GM21423 (cell line): ENCODE measurements around the gene ARL9.
A peak's percentile ranks its signal among the peaks of the same experiment; 100 is the strongest.
"Not testable (repeated sequence)": the region's sequence is repeated elsewhere in the genome, so short reads cannot be mapped to it uniquely, and the experiment has no call there.

Experiments used
- ATAC-seq: cut with Tn5 transposase; IDR thresholded peaks from one replicate; pipeline ENCODE4 v1.9.1; 2021; ENCODE audit warnings: mild to moderate bottlenecking, moderate library complexity; ENCODE audit not compliant: unreplicated experiment

ARL9 gene

DNA sequence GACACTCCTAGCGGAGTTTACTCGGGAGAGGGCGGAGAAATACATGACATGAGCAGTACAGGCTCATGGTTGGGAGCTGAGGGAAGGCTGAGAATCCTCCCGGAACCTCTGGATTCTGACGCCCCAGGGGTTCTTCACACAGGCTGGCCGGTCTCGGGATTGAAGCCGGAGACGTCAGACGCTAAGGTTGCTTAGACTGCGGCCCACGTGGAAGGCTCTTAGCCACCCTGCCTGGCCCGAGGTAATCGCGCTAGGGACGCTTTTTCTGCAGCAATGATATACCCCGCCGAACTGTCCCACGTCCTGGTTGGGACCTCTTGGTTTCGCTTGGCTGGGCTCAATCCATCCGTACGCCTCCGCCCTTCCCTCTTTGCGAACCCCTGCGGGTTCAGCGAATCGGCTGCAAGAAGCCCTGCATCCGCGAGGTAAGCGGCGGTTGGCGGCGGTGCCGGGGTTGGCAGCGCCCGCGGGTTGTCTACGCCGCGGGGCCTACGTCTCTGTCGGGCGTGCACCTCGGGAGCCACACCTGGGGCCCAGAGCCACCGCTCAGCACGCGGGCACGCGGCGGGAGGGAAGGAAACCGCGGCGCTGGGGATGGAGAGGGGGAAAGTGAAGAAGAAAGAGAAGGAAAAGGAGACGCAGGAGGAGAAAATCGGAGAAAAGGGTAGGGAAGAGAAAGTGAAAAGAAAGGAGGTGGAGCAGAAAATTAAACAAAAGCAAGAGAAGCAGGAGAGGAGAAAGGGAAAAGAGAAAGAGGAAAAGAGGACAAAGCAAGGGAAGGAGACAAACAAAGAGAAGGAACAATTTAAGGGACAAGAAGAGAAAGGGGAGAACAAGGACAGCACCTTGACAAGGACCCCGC, at the start of gene ARL9:
TSS of gene ARL9 (plus strand) at position 523 of the 862 bp plus-strand sequence. CDS start at position 595, 72 bp downstream.
- peak; percentile 69 for ATAC-seq

- no peak for ATAC-seq
These were observed 45.5 kb upstream of the ARL9 start for GRCh38 chr4:56460085-56460484.

DNA sequence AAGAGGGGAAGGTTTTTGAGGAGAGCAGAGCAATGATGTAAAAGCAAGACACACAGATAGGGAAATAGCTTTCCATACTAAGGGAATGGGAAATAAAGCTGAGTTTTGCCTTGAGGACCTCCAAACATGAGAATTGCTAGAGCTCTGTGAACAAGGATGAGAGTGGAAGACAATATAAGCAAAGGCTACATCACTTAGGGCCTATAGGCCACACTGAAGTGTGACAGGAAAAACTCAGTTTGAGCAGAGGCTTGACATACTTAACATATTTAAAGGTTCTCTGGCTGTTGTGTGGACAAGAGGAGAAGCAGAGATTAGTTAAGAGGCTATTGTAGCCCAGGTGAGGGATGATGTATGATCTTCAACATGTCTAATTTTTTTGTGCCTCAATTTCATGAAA, 43.4 kb upstream of the ARL9 start:
- no peak for ATAC-seq

GRCh38 chr4:56463711-56464110, 41.9 kb upstream of the ARL9 start:
- ATAC-seq = no peak

GRCh38 chr4:56464581-56464980, 41.0 kb upstream of the ARL9 start:
- ATAC-seq = no peak

DNA sequence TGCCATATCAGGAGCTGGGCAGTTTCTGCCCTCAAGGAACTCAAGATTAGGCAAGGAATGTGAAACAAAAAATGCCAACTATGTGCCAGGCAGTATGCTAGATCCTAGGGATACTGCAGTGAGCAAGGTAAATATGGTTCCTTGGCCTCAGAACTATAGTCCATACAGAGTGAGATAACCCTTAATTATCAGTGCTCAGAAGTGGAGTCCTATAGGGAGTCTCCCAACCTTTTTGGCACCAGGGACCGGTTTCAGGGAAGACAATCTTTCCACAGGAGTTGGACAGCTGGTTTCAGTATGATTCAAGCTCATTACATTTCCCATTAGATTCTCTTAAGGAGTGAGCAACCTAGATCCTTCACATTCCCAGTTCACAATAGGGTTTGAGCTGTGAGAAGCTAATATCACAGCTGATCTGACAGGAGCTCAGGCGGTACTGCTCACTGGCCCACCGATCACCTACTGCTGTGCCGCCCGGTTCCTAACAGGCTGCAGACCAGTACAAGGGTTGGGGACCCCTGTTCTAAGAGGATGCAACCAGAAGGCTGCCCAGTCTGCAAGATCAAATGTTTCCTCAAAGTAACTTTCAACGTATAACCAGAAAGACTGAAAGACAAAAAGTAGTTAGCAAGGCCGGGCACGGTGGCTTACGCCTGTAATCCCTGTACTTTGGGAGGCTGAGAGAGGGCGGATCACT, 39.8 kb upstream of the ARL9 start:
- no peak for ATAC-seq

GRCh38 chr4:56466296-56466761, 39.3 kb upstream of the ARL9 start:
- ATAC-seq = not testable (repeated sequence)

GRCh38 chr4:56466910-56467283, 38.7 kb upstream of the ARL9 start:
- ATAC-seq = no peak

GRCh38 chr4:56467284-56468096, 38.1 kb upstream of the ARL9 start, which contains the start of gene SRP72:
Gene SRP72 (plus strand): TSS chr4:56467617. CDS start chr4:56467636, 19 bp downstream.
- ATAC-seq = peak; percentile 94

DNA sequence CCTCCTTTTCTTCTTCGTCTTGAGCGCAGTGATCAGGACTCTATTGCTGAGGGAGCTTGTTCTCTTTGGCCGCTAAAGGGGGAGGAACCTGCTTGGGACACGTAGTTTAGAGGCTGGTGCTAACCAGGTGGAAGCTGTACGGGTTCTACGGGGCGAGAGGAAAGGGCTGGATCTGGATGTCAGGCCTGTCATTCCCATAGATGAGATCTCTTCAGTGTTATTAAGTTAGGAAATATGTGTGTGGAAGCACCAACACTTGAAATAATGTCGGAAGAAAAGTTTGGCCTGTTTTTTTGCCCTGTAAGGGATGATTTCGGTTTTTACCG, 37.5 kb upstream of the ARL9 start:
- peak; percentile 49 for ATAC-seq

DNA sequence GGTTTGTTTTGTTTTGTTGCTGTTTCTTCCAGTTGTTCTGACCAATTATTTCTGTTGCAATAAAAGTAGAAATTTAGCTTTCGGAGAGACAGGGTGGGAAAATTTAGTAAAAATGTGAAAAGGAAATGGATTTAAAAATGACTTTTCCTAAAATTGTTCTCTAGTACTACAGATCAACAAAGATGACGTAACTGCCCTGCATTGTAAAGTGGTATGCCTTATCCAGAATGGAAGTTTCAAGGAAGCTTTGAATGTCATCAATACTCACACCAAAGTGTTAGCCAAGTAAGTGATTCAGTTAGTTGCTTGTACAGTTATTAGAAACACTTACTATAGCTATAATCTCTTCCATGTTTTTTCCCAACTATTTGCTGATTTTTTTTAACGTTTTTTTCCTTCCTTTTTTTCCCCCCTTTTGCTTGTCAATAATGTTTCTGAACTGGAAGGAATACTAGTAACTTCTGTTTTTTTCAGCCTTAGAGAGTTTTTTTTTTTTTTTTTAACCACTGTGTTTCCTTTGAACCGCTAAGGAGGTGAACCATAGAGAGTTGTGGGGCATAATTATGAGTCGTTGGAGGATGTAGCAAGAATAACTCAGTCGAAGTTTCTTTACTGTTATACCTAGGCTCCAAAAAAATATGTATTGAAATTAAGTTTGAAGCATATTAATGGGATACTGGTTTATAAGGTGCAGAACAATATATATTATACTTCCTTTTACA, 35.9 kb upstream of the ARL9 start:
- no peak for ATAC-seq

- peak; percentile 86 for ATAC-seq
These were observed 29.7 kb upstream of the ARL9 start for GRCh38 chr4:56475917-56476316.

DNA sequence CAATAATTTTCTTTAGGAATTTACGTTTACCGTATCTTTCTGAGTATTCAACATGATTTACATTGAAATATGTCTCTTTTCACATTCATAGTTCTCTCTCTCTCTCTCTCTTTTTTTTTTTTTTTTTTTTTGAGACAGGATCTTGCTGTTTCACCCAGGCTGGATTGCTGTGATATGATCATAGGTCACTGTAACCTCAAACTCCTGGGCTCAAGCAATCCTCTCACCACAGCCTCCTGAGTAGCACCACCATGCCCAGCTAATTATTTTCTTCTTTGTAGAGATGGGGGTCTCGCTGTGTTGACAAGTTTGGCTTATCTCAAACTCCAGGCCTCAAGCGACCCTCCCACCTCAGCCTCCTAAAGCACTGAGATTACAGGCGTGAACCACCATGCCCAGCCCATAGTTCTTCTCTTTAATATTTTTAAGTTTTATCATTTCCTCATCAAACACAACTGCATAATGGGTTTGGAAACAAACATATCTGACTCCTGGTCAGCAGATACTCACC, 28.3 kb upstream of the ARL9 start:
- ATAC-seq = no peak

DNA sequence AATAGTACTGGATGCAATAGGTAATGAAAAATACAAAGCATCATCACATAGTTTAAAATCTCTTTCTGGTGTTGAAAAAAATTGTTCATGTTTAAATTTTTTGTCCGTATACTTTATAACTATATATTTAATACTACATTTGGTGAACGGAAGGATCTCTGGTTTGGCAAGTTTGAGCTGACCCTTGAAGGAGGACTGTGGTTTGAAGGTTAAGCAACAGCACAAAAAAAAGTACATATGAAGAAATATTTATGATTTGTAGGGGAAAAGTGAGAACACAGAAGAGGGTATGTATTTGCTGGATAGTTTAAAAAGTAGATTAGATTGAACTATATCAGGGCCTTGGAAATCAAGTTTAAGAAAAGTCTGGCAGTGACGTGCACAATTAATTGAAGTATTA, 24.9 kb upstream of the ARL9 start:
- no peak for ATAC-seq

DNA sequence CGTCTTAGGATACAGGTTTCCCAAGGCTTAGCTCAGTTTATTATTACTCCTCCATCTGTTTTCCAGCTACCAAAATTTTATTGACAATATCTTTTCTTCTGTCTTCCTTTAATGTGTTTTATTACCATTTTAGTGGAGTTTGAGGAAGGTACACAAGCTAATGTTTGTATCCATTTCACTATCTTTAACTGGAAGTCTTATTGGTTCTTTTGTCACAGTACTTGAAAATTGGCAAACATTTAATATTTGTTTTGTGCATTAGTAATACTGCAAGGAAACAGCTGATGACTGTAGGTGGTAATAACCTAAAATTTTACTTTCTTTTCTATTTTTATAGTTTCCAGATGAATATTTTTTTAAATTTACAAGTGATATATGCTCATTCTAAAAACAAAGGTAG, 9.3 kb upstream of the ARL9 start:
- ATAC-seq = no peak

DNA sequence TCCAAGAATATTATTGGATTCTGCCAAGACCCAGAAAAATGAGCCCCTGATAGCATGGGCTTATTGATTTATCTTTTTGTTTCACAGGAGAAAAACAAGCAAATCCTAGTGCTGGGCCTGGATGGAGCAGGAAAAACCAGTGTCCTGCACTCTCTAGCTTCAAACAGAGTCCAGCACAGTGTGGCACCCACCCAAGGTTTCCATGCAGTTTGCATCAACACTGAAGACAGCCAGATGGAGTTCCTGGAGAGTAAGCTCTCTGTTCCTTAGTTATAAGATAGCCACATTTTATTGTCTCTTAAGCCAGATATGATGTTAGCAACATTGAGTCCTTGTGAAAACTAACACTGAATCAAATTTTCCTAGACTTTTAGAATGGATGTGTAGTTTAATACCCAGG, 5.5 kb downstream of the ARL9 start:
- no peak for ATAC-seq

- ATAC-seq = no peak
These were observed 6.6 kb downstream of the ARL9 start for GRCh38 chr4:56512166-56512565.

- ATAC-seq = no peak
These were observed 7.9 kb downstream of the ARL9 start for GRCh38 chr4:56513517-56513916.

DNA sequence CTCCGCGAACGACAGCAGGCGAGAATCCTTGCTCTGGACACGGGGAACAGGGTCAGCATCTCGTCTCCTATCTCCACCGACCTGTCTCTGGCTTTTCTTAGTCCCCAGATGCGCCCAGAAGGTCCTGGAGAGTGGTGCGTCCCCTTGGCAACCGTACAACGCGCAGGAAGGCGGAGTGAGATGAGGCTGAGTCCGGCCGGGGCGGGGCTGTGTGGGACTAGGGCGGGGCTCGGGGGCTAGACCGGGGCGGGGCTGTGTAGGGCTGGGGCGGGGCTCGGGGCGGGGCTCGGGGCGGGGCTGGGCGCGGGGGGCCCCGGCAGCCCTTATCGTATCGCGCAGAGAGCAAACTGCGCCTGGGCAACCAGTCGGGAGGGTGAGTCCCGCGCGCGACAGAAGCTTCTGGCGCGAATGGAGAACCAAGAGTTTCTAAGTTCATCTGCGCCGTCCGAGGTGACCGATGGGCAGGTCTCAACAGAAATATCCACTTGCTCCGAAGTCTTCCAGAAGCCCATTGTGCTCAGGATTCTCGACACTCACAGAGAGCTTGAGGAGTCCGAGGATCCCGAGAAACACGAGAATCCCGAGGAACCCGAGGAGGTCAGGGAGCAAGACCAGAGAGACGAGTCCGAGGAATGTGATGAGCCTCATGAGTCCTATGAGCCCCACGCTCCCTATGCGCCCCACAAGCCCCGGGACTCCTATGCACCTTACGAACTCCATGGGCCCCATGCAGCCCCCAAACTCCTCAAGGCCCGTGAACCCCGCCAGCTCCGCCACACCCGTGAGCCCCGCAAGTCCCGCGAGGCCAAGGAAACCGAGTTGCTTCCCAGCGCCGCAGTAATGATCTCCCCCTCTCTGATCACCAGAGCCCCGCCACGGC, 24.9 kb downstream of the ARL9 start:
- peak; percentile 96 for ATAC-seq
